Mucosa of gallbladder (tissue), 1 donor: ENCODE data around the gene MAPRE2. TPM values are rescaled to one million over a fixed set of nuclear protein-coding genes. Genes with fewer than 3 reads are reported as not detected.
A peak's percentile ranks its signal among the peaks of the same experiment; 100 is the strongest.
"Not testable (repeated sequence)": the region's sequence is repeated elsewhere in the genome, so short reads cannot be mapped to it uniquely, and the experiment has no call there.

Experiments used
- DNase-seq: peaks from one replicate; pipeline ENCODE4 v3.0.0-alpha.2; 2020; ENCODE audit warnings: low spot score
- total RNA-seq: library from RNA; stranded (reverse); gene quantifications from one replicate; pipeline ENCODE4 v1.2.1, GENCODE V29; 2021
- donor health status: DM: no; HTN: no; CAD: no.

MAPRE2 gene
- total RNA-seq, 1 donor from 2014 or later: 75.8 TPM

- no peak for DNase-seq
Measured at GRCh38 chr18:35089891-35090550, 48.8 kb downstream of the MAPRE2 start.

- DNase-seq: no peak
Measured at GRCh38 chr18:35091841-35092240, 50.6 kb downstream of the MAPRE2 start.

- DNase-seq: no peak
Measured at GRCh38 chr18:35095983-35096676, 54.9 kb downstream of the MAPRE2 start.

- DNase-seq: no peak
Measured at GRCh38 chr18:35096677-35097011, 55.4 kb downstream of the MAPRE2 start.

- DNase-seq: no peak
Measured at GRCh38 chr18:35097195-35097594, 56.0 kb downstream of the MAPRE2 start.

- DNase-seq: no peak
Measured at GRCh38 chr18:35097763-35098162, 56.5 kb downstream of the MAPRE2 start.

- DNase-seq: no peak
Measured at GRCh38 chr18:35099911-35100310, 58.7 kb downstream of the MAPRE2 start.

GRCh38 chr18:35104391-35105051 is 63.3 kb downstream of the MAPRE2 start:
- no peak for DNase-seq

GRCh38 chr18:35106013-35106844 is 65.0 kb downstream of the MAPRE2 start:
- no peak for DNase-seq

- DNase-seq: no peak
Measured at GRCh38 chr18:35106845-35107148, 65.6 kb downstream of the MAPRE2 start.

- no peak for DNase-seq
Measured at GRCh38 chr18:35107216-35107615, 66.0 kb downstream of the MAPRE2 start.

- DNase-seq: not testable (repeated sequence)
Measured at GRCh38 chr18:35108088-35108487, 66.9 kb downstream of the MAPRE2 start.

GRCh38 chr18:35110059-35110458 is 68.8 kb downstream of the MAPRE2 start:
- no peak for DNase-seq

- no peak for DNase-seq
Measured at GRCh38 chr18:35110554-35111485, 69.6 kb downstream of the MAPRE2 start.

GRCh38 chr18:35112696-35113095 is 71.5 kb downstream of the MAPRE2 start:
- DNase-seq: no peak

- no peak for DNase-seq
Measured at GRCh38 chr18:35114305-35114704, 73.1 kb downstream of the MAPRE2 start.

GRCh38 chr18:35116784-35117318 is 75.6 kb downstream of the MAPRE2 start:
- DNase-seq: no peak

- no peak for DNase-seq
Measured at GRCh38 chr18:35117372-35117771, 76.2 kb downstream of the MAPRE2 start.

GRCh38 chr18:35117951-35118411 is 76.8 kb downstream of the MAPRE2 start:
- peak; percentile 23 for DNase-seq

GRCh38 chr18:35118641-35119040 is 77.4 kb downstream of the MAPRE2 start:
- no peak for DNase-seq

- no peak for DNase-seq
Measured at GRCh38 chr18:35121038-35121437, 79.8 kb downstream of the MAPRE2 start.
